ENCODE data around the gene DAGLA. TPM values are rescaled to one million over a fixed set of nuclear protein-coding genes. Genes with fewer than 3 reads are reported as not detected.

Gene DAGLA
- total and polyA plus RNA-seq, 8 donors = under 0.01 to 27.2 (median 1.0) TPM

DNA sequence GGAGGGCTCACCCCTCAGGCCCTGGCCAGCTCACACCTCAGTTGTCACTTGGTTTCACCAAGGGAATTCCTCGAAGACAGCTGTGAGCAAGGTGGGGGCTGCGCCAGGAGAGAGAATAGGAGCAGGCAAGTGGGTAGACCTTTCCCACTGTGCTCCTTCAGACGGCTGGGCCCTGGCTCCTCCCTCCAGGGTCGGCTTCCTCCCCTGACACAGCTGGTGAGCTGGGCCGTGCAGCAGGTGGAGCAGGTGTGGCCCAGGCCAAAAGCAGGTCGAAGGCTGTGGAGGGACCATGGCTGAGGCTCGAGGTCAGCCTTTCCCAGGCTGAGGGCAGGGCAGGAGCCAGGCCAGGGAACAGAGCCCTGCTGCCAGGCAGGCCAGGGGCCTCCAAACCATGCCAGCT lies 59.8 kb downstream of the DAGLA start:
- no peak overlapping the region for H3K27ac ChIP-seq
- 47 to 72% (median 49%) methylated on average over 5 to 7 of the region's 7 CpGs for WGBS, 5 donors
- H3K9me3 ChIP-seq = no peaks in the 10 kb centered on the region
- no peak for DNase-seq
- peaks cover 0 to 95% (median 64%) of the 10 kb centered on the region in 4 donors for H3K36me3 ChIP-seq
- no peak overlapping the region for H3K4me3 ChIP-seq
- TF ChIP-seq POLR2AphosphoS5 (IDR thresholded peaks at IDR 0.05) (no peak), POLR2A (IDR thresholded peaks at IDR 0.05) (no peak), CTCF (IDR thresholded peaks at IDR 0.05) (no peak), EP300 (IDR thresholded peaks at IDR 0.05) (no peak)
- no peaks in the 10 kb centered on the region for H3K27me3 ChIP-seq
- peaks cover 0 to 9% (median 0%) of the 10 kb centered on the region in 4 donors for H3K4me1 ChIP-seq
- intact Hi-C loops (cut with DNase I; ENCODE audit: low total_unique reads) = loop anchor here (5.0 kb wide), 1 partner anchor 63 kb away; no protein-coding TSS in a partner anchor

DNA sequence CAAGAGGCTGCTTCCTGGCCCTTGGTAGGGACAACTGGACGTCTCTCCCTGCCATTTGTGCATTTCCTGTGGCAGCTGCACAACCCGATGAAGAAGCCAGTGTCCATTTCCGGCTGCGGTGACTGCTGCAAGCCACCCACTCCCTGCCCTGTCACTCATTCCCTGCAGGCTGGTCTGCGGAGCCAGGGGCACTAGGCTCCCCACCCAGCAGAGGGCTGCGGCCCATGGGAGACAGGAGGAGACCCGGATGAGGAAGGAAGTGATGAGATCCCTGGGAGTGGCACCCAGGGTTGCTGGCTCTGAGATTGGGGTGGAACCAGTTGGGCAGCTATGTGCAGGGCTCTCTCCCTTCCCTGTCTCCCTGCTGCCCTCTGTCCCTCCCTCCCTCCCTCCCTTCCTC lies 62.2 kb downstream of the DAGLA start:
- H3K9me3 ChIP-seq = no peaks in the 10 kb centered on the region
- H3K27ac ChIP-seq = no peak overlapping the region
- intact Hi-C loops (cut with DNase I; ENCODE audit: low total_unique reads) = no loop called here
- peaks cover 0 to 72% (median 45%) of the 10 kb centered on the region in 4 donors for H3K36me3 ChIP-seq
- no peak for TF ChIP-seq POLR2A (IDR thresholded peaks at IDR 0.05)
- TF ChIP-seq CTCF (IDR thresholded peaks at IDR 0.05) = no peak
- TF ChIP-seq POLR2AphosphoS5 (IDR thresholded peaks at IDR 0.05) = no peak
- TF ChIP-seq EP300 (IDR thresholded peaks at IDR 0.05) = no peak
- H3K4me3 ChIP-seq = no peak overlapping the region
- H3K27me3 ChIP-seq = no peaks in the 10 kb centered on the region
- 35 to 64% (median 38%) methylated on average over 6 to 7 of the region's 7 CpGs for WGBS, 5 donors
- DNase-seq = peak in 1 of 2 donors; percentile 64
- peaks cover under 1 to 14% (median 2%) of the 10 kb centered on the region in 4 donors for H3K4me1 ChIP-seq

GRCh38 chr11:61743486-61744095 lies 63.4 kb downstream of the DAGLA start:
- Histone ChIP-seq H3K27ac (no peak overlapping the region), H3K36me3 (peaks cover 0 to 60% (median 34%) of the 10 kb centered on the region in 4 donors), H3K4me1 (peaks cover 9 to 22% (median 9%) of the 10 kb centered on the region in 4 donors), H3K27me3 (no peaks in the 10 kb centered on the region), H3K9me3 (no peaks in the 10 kb centered on the region), H3K4me3 (no peak overlapping the region)
- DNase-seq = no peak
- intact Hi-C loops (cut with DNase I; ENCODE audit: low total_unique reads) = no loop called here
- no peak for TF ChIP-seq CTCF (IDR thresholded peaks at IDR 0.05)
- no peak for TF ChIP-seq POLR2AphosphoS5 (IDR thresholded peaks at IDR 0.05)
- no peak for TF ChIP-seq POLR2A (IDR thresholded peaks at IDR 0.05)
- TF ChIP-seq EP300 (IDR thresholded peaks at IDR 0.05) = no peak
- 91 to 94% (median 92%) methylated on average over 20 to 42 of the region's 42 CpGs for WGBS, 5 donors

DNA sequence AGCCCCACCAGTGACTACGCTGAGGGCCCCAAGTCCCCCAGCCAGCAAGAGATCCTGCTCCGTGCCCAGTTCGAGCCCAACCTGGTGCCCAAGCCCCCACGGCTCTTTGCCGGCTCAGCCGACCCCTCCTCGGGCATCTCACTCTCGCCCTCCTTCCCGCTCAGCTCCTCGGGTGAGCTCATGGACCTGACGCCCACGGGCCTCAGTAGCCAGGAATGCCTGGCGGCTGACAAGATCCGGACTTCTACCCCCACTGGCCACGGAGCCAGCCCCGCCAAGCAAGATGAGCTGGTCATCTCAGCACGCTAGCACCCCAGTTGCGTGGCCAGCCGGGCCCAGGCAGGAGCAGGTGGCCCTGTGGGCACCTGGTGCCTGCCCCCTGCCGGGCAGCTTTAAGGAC lies 64.0 kb downstream of the DAGLA start:
- H3K36me3 ChIP-seq = peaks cover 0 to 54% (median 32%) of the 10 kb centered on the region in 4 donors
- WGBS, 5 donors = 89 to 94% (median 91%) methylated on average over 18 to 20 of the region's 20 CpGs

More for the DNA sequence above, 64.0 kb downstream of the DAGLA start:
- Histone ChIP-seq H3K4me1 (peaks cover 9 to 22% (median 9%) of the 10 kb centered on the region in 4 donors), H3K9me3 (no peaks in the 10 kb centered on the region), H3K27ac (no peak overlapping the region), H3K27me3 (no peaks in the 10 kb centered on the region), H3K4me3 (no peak overlapping the region)
- no peak for DNase-seq
- intact Hi-C loops (cut with DNase I; ENCODE audit: low total_unique reads) = no loop called here
- TF ChIP-seq CTCF (IDR thresholded peaks at IDR 0.05) = no peak
- no peak for TF ChIP-seq POLR2A (IDR thresholded peaks at IDR 0.05)
- no peak for TF ChIP-seq EP300 (IDR thresholded peaks at IDR 0.05)
- TF ChIP-seq POLR2AphosphoS5 (IDR thresholded peaks at IDR 0.05) = no peak
